ENCODE results near the gene NTPCR. TPM values are rescaled to one million over a fixed set of nuclear protein-coding genes. Genes with fewer than 3 reads are reported as not detected.

Gene NTPCR
- total RNA-seq, 2 experiments from 2014 or later: 34.8 to 35.5 TPM

Other genes with a start within 250 kb of the NTPCR start
- 1 to 10 TPM; 1.7 to 1.8 TPM for gene MAP10, start 145.2 kb upstream of the NTPCR start, total RNA-seq

Data from activated CD8-positive, alpha-beta memory T cell treated with anti-CD3 and anti-CD28 coated beads for 36 hours (primary cell).